GM12874 (cell line): ENCODE results near the gene FHOD3.

Source experiments
- TF ChIP-seq, protein P1 (sequence below): IDR thresholded peaks from 2 replicates; pipeline ENCODE4 v1.5.1; 2011; ENCODE audit warnings: low read depth, mild to moderate bottlenecking, control low read depth, low read length, moderate library complexity; ENCODE audit not compliant: insufficient read depth

Gene FHOD3

DNA sequence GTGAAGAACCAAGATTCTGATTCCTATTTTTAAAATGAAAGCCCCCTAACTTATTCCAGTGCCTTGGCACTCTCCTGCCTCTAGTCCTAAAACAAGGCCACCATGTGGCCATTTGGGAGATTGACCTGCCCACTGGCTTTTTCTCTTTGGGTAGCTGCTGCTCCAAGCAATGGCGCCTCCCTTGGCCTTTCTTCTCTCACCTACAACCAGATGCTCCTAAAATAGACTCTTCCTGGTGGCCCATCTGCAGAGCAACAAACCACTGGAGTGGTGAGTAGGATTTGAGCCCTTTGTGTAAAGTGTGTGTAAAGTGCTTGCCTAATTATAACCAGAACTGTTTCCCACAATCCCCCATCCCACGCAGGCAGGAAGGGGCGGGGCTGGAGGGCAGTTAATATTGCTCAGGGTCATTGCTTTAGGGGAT is 114.2 kb downstream of the FHOD3 start:
- TF ChIP-seq, protein P1, sequence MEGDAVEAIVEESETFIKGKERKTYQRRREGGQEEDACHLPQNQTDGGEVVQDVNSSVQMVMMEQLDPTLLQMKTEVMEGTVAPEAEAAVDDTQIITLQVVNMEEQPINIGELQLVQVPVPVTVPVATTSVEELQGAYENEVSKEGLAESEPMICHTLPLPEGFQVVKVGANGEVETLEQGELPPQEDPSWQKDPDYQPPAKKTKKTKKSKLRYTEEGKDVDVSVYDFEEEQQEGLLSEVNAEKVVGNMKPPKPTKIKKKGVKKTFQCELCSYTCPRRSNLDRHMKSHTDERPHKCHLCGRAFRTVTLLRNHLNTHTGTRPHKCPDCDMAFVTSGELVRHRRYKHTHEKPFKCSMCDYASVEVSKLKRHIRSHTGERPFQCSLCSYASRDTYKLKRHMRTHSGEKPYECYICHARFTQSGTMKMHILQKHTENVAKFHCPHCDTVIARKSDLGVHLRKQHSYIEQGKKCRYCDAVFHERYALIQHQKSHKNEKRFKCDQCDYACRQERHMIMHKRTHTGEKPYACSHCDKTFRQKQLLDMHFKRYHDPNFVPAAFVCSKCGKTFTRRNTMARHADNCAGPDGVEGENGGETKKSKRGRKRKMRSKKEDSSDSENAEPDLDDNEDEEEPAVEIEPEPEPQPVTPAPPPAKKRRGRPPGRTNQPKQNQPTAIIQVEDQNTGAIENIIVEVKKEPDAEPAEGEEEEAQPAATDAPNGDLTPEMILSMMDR, result peak; percentile 49

DNA sequence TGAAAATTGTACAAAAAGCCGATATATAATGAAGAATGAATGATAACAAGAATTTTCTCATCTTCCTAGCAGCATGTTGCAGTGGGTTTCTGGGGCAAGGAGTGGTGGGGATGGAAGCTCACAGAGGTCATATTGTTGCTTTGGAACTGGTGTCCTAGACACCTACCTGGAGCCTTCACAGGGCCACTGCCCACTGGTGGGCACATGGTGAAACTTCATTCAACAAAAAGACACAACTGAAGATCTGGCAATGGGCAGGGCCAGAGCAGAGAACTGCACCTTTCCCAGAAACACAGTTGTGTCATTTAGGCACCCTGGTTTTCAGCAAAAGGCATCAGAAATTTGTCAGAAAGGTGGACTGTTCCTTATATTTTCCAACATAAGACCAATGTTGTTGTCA is 115.3 kb downstream of the FHOD3 start:
- TF ChIP-seq, protein P1, result peak; percentile 61

- TF ChIP-seq, protein P1, result no peak
Measured at GRCh38 chr18:36415171-36415570, 117.7 kb downstream of the FHOD3 start.

DNA sequence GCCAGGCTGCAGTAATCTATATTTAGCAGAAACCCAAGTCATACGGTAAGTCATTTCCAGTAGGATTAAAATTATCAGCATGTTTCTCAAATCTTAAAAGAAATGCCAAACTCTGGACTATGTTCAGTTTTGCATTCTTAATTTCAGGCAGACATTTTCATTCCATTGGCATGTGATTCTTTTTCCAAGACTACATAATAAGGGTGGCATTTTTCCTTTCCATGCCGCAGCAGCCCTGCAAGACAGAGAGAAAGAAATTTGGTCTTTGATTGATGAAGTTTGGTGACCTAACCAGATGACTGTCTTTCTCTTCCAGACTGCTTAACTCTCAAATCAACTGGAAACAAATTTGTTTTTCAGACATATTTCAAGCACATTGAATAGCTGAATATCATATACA is 118.1 kb downstream of the FHOD3 start:
- TF ChIP-seq, protein P1, result no peak

GRCh38 chr18:36419188-36419899 is 121.8 kb downstream of the FHOD3 start:
- TF ChIP-seq, protein P1, result no peak

- TF ChIP-seq, protein P1, result peak; percentile 48; the same call in 1 of the 2 replicates
Measured at GRCh38 chr18:36419900-36420531, 122.5 kb downstream of the FHOD3 start.

DNA sequence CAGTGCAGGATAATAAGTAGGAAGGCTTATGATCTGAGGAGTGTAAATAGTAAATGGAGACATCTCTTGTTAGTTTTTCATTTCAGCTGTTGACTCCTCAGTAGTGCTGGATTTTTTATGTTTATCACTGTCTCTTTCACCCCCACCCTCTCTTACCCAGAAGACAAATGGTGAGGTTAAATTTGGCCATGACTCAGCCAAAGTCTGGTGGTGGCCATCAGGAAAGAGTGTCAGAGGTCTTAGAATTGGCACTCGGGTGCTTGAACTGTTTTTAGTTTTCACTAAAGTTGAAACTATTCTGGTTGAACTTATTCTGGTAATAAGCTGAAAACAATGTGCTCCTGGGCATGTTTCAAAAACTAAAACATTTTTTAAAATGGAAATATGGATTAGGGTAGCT is 123.3 kb downstream of the FHOD3 start:
- TF ChIP-seq, protein P1, result no peak
